ENCODE measurements around the gene ZNF276. TPM values are rescaled to one million over a fixed set of nuclear protein-coding genes. Genes with fewer than 3 reads are reported as not detected.

ZNF276 gene
- total RNA-seq, 1 experiment from 2014 or later, result 18.6 TPM

- TF ChIP-seq CTCF (conservative IDR thresholded peaks at IDR 0.05), result no peak
- H3K27ac Mint-ChIP-seq, result peak overlapping the region in 2 of 3 experiments; percentile 34 to 55; a peak in 2 of 7 replicates
- H3K9me3 ChIP-seq (ENCODE audit: control insufficient read depth, low read depth, low read length), result no peaks in the 10 kb centered on the region
These were observed 11.0 kb downstream of the ZNF276 start for GRCh38 chr16:89732142-89732917.

More at GRCh38 chr16:89732142-89732917, 11.0 kb downstream of the ZNF276 start:
- H2BK12ac ChIP-seq (ENCODE audit: insufficient read length, low read depth, low read length), result no peak overlapping the region
- H4K8ac ChIP-seq (replicated peaks; ENCODE audit: insufficient read length, low read depth, low read length), result no peak overlapping the region
- no peak overlapping the region for H4K91ac ChIP-seq (ENCODE audit: insufficient read length, low read depth, low read length)
- no peak overlapping the region for H3K14ac ChIP-seq (ENCODE audit: insufficient read depth, low read length)
- no peak overlapping the region for H2AK5ac ChIP-seq (ENCODE audit: insufficient read length, low read length)
- H3T11ph ChIP-seq (ENCODE audit: low read length), result no peak overlapping the region
- H3K4me1 ChIP-seq (ENCODE audit: insufficient read depth, low read length), result no peaks in the 10 kb centered on the region
- no peak overlapping the region for H2AFZ ChIP-seq (ENCODE audit: low read length)
- H3K9ac ChIP-seq (ENCODE audit: extremely low read depth, insufficient read length, low read length), result no peak overlapping the region
- no peak overlapping the region for H3K27ac ChIP-seq (ENCODE audit: insufficient read length, low read depth, low read length)
- no peak overlapping the region for H3K18ac ChIP-seq (ENCODE audit: insufficient read length, low read depth, low read length)
- H3K23me2 ChIP-seq (ENCODE audit: insufficient read length, low read depth, low read length, poor library complexity, severe bottlenecking), result no peaks in the 10 kb centered on the region
- Mint-ChIP-seq H3K36me3 (ENCODE audit: insufficient read depth in 1 of 3, low read depth in 3 of 3) (peaks cover 36 to 80% (median 76%) of the 10 kb centered on the region in 3 experiments; a peak in 6 of 7 replicates), H3K27me3 (ENCODE audit: low read depth) (no peaks in the 10 kb centered on the region; the same call in 1 of the 2 replicates), H3K9me3 (no peaks in the 10 kb centered on the region; a peak in 1 of 5 replicates), H3K4me3 (no peak overlapping the region), H3K4me1 (peaks cover 9 to 19% of the 10 kb centered on the region in 2 experiments)
- no peak overlapping the region for H3K56ac ChIP-seq (ENCODE audit: insufficient read length, low read depth, low read length)
- no peaks in the 10 kb centered on the region for H3K79me1 ChIP-seq (ENCODE audit: insufficient read depth, low read depth, low read length, poor library complexity, severe bottlenecking)
- no peak overlapping the region for H2BK120ac ChIP-seq (ENCODE audit: low read depth, low read length, poor library complexity, severe bottlenecking)
- H2BK15ac ChIP-seq (ENCODE audit: low read depth, low read length), result no peak overlapping the region
- no peak overlapping the region for H2BK20ac ChIP-seq (ENCODE audit: low read depth, low read length, poor library complexity, severe bottlenecking)
- no peaks in the 10 kb centered on the region for H3K27me3 ChIP-seq (ENCODE audit: insufficient read depth, low read length)
- H3K4ac ChIP-seq (ENCODE audit: low read depth, low read length), result no peak overlapping the region
- H3K79me2 ChIP-seq (ENCODE audit: insufficient read depth, low read length), result no peaks in the 10 kb centered on the region
- no peaks in the 10 kb centered on the region for H4K20me1 ChIP-seq (ENCODE audit: control insufficient read depth, insufficient read depth, insufficient read length)
- WGBS (ENCODE audit: extremely low coverage, insufficient read length, low lambda C conversion rate), result no CpG with 5 or more reads among the region's 24 CpGs
- H2BK5ac ChIP-seq (ENCODE audit: insufficient read length, low read length), result no peak overlapping the region
- H3K4me2 ChIP-seq (ENCODE audit: insufficient read depth, insufficient read length, low read length), result no peak overlapping the region
- H4K5ac ChIP-seq (ENCODE audit: insufficient read length, low read depth, low read length), result no peak overlapping the region
- H3K23ac ChIP-seq (ENCODE audit: insufficient read length, low read depth, low read length), result no peak overlapping the region
- no peak for DNase-seq

Measured in H9 (cell line).